Keratinocyte (primary cell): ENCODE data around the gene SLC25A34. TPM values are rescaled to one million over a fixed set of nuclear protein-coding genes. Genes with fewer than 3 reads are reported as not detected.

Source experiments
- DNase-seq: peaks from one replicate; pipeline ENCODE4 v3.0.0-alpha.2; 2011; ENCODE audit warnings: low read depth, missing footprints, low spot score
- FAIRE-seq: peaks from 2 replicates; lab custom pipeline; 2011; peaks lifted over from hg19 to GRCh38; lab: Jason Lieb, UNC
- H2AFZ ChIP-seq: 2 replicates; pipeline ENCODE4 v1.6.0; 2012; ENCODE audit warnings: low read length, control low read depth, inconsistent platforms; ENCODE audit not compliant: control insufficient read depth
- H3K27ac ChIP-seq: 2 replicates; pipeline ENCODE4 v1.5.1; 2011; ENCODE audit warnings: low read length; ENCODE audit not compliant: control insufficient read depth, insufficient read depth
- H3K27me3 ChIP-seq: 3 replicates; pipeline ENCODE4 v1.6.0; 2011; ENCODE audit warnings: low read length; ENCODE audit not compliant: control insufficient read depth, insufficient read depth; ENCODE audit errors: extremely low read depth
- H3K36me3 ChIP-seq, 2 experiments: 2 replicates in 1 of 2; 3 replicates in 1 of 2; pipeline ENCODE4 v1.5.1; 2011; ENCODE audit warnings: low read length in 2 of 2, mild to moderate bottlenecking in 1 of 2; ENCODE audit not compliant: control insufficient read depth in 2 of 2, insufficient read depth in 2 of 2; ENCODE audit errors: extremely low read depth in 1 of 2
- H3K4me1 ChIP-seq: 3 replicates; pipeline ENCODE4 v1.5.1; 2011; ENCODE audit warnings: low read length; ENCODE audit not compliant: control insufficient read depth, insufficient read depth; ENCODE audit errors: extremely low read depth
- H3K4me2 ChIP-seq: 3 replicates; pipeline ENCODE4 v1.6.0; 2011; ENCODE audit warnings: low read depth, low read length; ENCODE audit not compliant: control insufficient read depth, insufficient read depth; ENCODE audit errors: extremely low read depth
- H3K4me3 ChIP-seq, 3 experiments: fragments of 200-600 bp in 1 of 3; sonication (generic) in 1 of 3; 2 replicates in 2 of 3; 3 replicates in 1 of 3; pipeline ENCODE4 v1.5.1; 2011 to 2016; ENCODE audit warnings: low read length in 3 of 3, mild to moderate bottlenecking in 3 of 3, control low read depth in 2 of 3, inconsistent platforms in 1 of 3, low read depth in 1 of 3, mixed read lengths in 1 of 3, mixed run types in 1 of 3, moderate library complexity in 1 of 3; ENCODE audit not compliant: control insufficient read depth in 2 of 3, insufficient read depth in 2 of 3; ENCODE audit errors: extremely low read depth in 1 of 3
- H3K79me2 ChIP-seq: 2 replicates; pipeline ENCODE4 v1.6.0; 2012; ENCODE audit warnings: low read length; ENCODE audit not compliant: control insufficient read depth, insufficient read depth
- H3K9ac ChIP-seq: 3 replicates; pipeline ENCODE4 v1.6.0; 2011; ENCODE audit warnings: low read length; ENCODE audit not compliant: control insufficient read depth, insufficient read depth; ENCODE audit errors: extremely low read depth
- H3K9me1 ChIP-seq: 3 replicates; pipeline ENCODE4 v1.6.0; 2011; ENCODE audit warnings: low read length; ENCODE audit not compliant: control insufficient read depth, insufficient read depth; ENCODE audit errors: extremely low read depth
- H3K9me3 ChIP-seq: 2 replicates; pipeline ENCODE4 v1.5.1; 2012; ENCODE audit warnings: low read depth, low read length; ENCODE audit not compliant: control insufficient read depth
- H4K20me1 ChIP-seq: 3 replicates; pipeline ENCODE4 v1.6.0; 2011; ENCODE audit warnings: low read length; ENCODE audit not compliant: control insufficient read depth, insufficient read depth; ENCODE audit errors: extremely low read depth
- EZH2 ChIP-seq: IDR thresholded peaks from one replicate; pipeline ENCODE4 v1.6.1; 2012; ENCODE audit warnings: inconsistent platforms, mild to moderate bottlenecking, low read length, moderate library complexity
- dilution Hi-C: fragments of 300-500 bp; cut with MboI; formaldehyde crosslinking; loops from one replicate; pipeline ENCODE4 v1.7.0; 2020; ENCODE audit warnings: low sequenced_read_pairs; ENCODE audit not compliant: extremely low pct_ligation_motif_present
- polyA plus RNA-seq, 5 experiments: library from polyadenylated mRNA; depleted of rRNA in 3 of 5; stranded (reverse) in 3 of 5; stranded (forward) in 1 of 5; unstranded in 1 of 5; fragments of >200 nt; gene quantifications; 1 replicate in 1 of 5; 2 replicates in 3 of 5; 3 replicates in 1 of 5; pipeline versions ENCODE4 v1.2.1 to v1.2.3, GENCODE V29; 2011 to 2012; ENCODE audit warnings: missing spikeins in 2 of 5, low read depth in 1 of 5, low replicate concordance in 1 of 5
- TF ChIP-seq, protein P1 (sequence below), 3 experiments: IDR thresholded peaks in 1 of 3; conservative IDR thresholded peaks in 1 of 3; optimal IDR thresholded peaks in 1 of 3; 2 replicates in 2 of 3; 3 replicates in 1 of 3; pipeline versions ENCODE3 to v1.5.1; 2011; ENCODE audit warnings: low read length in 3 of 3, mild to moderate bottlenecking in 3 of 3, moderate library complexity in 2 of 3, control low read depth in 1 of 3, inconsistent platforms in 1 of 3; ENCODE audit not compliant: insufficient read depth in 2 of 3; ENCODE audit errors: extremely low read depth in 1 of 3

SLC25A34 gene
- polyA plus RNA-seq, 1 donor (not counting 4 experiments of a cell fraction or from before 2014, with no cell fraction given) = 0.46 TPM

DNA sequence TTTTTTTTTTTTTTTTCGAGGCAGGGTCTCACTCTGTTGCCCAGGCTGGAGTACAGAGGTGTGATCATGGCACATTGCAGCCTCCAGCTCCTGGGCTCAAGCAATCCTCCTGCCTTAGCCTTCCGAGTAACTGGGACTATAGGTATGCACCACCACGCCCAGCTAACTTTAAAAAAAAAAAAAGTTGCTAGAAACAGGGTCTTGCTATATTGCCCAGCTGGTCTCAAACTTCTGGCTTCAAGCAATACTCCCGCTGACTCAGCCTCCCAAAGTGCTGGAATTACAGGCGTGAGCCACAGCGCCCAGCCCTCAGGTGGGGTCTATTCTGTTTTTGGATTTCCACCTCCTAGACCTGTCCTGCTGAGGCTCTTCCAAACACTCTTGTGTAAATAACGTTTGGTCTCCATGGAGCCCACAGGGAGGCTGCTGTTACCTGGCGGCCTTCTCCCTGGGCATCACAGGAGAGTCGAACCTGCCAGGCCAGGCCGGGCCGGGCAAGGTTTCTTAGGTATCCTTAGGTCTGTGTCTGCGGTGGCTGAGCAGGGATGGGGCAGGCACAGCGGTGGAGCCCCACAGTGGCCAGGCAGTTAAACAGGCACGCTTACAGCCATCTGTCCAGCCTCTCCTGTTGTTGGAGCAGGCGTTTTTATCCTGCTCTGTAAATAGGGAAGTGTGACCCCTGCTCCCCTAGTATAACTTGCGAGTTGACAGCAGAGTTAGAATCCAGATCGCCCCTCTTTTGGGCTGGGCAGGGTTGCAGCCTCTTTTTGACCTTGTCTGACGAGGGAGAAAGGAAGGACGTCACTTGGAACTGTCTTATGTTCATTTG lies 33.1 kb upstream of the SLC25A34 start:
- H4K20me1 ChIP-seq = peaks cover 3% of the 10 kb centered on the region
- no peaks in the 10 kb centered on the region for H3K9me3 ChIP-seq
- no peak for DNase-seq
- peaks cover 12 to 13% of the 10 kb centered on the region in 2 experiments for H3K36me3 ChIP-seq
- H3K4me3 ChIP-seq = peak overlapping the region in 2 of 3 experiments; percentile 43 to 50
- dilution Hi-C loops = no loop called here
- TF ChIP-seq, protein P1, sequence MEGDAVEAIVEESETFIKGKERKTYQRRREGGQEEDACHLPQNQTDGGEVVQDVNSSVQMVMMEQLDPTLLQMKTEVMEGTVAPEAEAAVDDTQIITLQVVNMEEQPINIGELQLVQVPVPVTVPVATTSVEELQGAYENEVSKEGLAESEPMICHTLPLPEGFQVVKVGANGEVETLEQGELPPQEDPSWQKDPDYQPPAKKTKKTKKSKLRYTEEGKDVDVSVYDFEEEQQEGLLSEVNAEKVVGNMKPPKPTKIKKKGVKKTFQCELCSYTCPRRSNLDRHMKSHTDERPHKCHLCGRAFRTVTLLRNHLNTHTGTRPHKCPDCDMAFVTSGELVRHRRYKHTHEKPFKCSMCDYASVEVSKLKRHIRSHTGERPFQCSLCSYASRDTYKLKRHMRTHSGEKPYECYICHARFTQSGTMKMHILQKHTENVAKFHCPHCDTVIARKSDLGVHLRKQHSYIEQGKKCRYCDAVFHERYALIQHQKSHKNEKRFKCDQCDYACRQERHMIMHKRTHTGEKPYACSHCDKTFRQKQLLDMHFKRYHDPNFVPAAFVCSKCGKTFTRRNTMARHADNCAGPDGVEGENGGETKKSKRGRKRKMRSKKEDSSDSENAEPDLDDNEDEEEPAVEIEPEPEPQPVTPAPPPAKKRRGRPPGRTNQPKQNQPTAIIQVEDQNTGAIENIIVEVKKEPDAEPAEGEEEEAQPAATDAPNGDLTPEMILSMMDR (optimal IDR thresholded peaks at IDR 0.05 in 1 of 3, IDR thresholded peaks at IDR 0.05 in 1 of 3, conservative IDR thresholded peaks at IDR 0.05 in 1 of 3; ENCODE audit: extremely low read depth in 1 of 3, insufficient read depth in 2 of 3, low read length in 3 of 3) = peak; percentile 48 to 82 (median 60)
- no peak for TF ChIP-seq EZH2
- H3K9ac ChIP-seq = peak overlapping the region; percentile 74
- H3K27ac ChIP-seq = peak overlapping the region; percentile 89
- H3K4me2 ChIP-seq = peak overlapping the region; percentile 93
- H2AFZ ChIP-seq = peak overlapping the region; percentile 50
- FAIRE-seq = peak; percentile 62
- no peaks in the 10 kb centered on the region for H3K27me3 ChIP-seq
- H3K4me1 ChIP-seq = peaks cover 13% of the 10 kb centered on the region
- H3K9me1 ChIP-seq = peaks cover 2% of the 10 kb centered on the region
- peaks cover 64% of the 10 kb centered on the region for H3K79me2 ChIP-seq

DNA sequence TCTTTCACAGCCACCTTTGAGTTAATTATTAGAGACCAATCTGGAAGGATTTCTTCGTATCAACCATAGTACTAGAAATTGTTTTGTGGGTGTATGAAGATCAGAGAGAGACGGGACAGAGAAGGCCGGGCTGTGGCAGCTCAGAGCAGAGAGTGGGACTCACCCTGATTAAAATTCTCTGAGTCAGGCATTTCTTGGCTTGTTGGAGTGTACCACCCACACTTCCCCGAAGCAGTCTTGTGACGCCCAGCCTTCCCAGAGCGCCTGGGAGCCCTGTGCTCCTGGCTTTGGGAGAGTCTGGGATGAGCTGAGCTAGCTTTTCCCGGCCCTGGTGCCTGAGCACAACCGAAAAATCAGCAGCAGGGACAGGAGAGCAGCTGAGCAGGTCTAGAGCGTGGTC lies 32.5 kb upstream of the SLC25A34 start:
- DNase-seq = no peak
- H3K9me3 ChIP-seq = no peaks in the 10 kb centered on the region
- peak; percentile 81 for FAIRE-seq
- peaks cover 62% of the 10 kb centered on the region for H3K79me2 ChIP-seq
- H3K9ac ChIP-seq = peak overlapping the region; percentile 74
- H3K4me1 ChIP-seq = peaks cover 13% of the 10 kb centered on the region
- H3K4me2 ChIP-seq = peak overlapping the region; percentile 93
- peak overlapping the region in 2 of 3 experiments; percentile 43 to 50 for H3K4me3 ChIP-seq
- H4K20me1 ChIP-seq = peaks cover 3% of the 10 kb centered on the region
- no peaks in the 10 kb centered on the region for H3K27me3 ChIP-seq
- dilution Hi-C loops = no loop called here
- peaks cover 2% of the 10 kb centered on the region for H3K9me1 ChIP-seq
- H3K27ac ChIP-seq = peak overlapping the region; percentile 89
- H3K36me3 ChIP-seq = peaks cover 12 to 13% of the 10 kb centered on the region in 2 experiments
- peak overlapping the region; percentile 50 for H2AFZ ChIP-seq
- TF ChIP-seq, protein P1 (optimal IDR thresholded peaks at IDR 0.05 in 1 of 3, IDR thresholded peaks at IDR 0.05 in 1 of 3, conservative IDR thresholded peaks at IDR 0.05 in 1 of 3; ENCODE audit: extremely low read depth in 1 of 3, insufficient read depth in 2 of 3, low read length in 3 of 3) = no peak
- no peak for TF ChIP-seq EZH2
